PFSK-1 (cell line): Measurements from ENCODE around the gene PAFAH2.

ENCODE experiments used
- REST ChIP-seq, 2 experiments: IDR thresholded peaks; 2 replicates each; pipeline versions ENCODE4 v1.6.1 to v1.8.0; 2011 to 2012; ENCODE audit warnings: low read depth in 2 of 2, low read length in 2 of 2, control low read depth in 1 of 2, inconsistent platforms in 1 of 2, mild to moderate bottlenecking in 1 of 2, moderate library complexity in 1 of 2; ENCODE audit not compliant: insufficient read depth in 1 of 2
- SIN3A ChIP-seq: IDR thresholded peaks from 2 replicates; pipeline ENCODE4 v1.6.1; 2012; ENCODE audit warnings: mild to moderate bottlenecking, low read length, moderate library complexity, borderline replicate concordance; ENCODE audit not compliant: insufficient read depth
- TAF1 ChIP-seq: IDR thresholded peaks from 2 replicates; pipeline ENCODE4 v1.6.1; 2012; ENCODE audit warnings: low read length, control low read depth, borderline replicate concordance; ENCODE audit not compliant: insufficient read depth

GRCh38 chr1:26023826-26024225 is 26.0 kb upstream of the PAFAH2 start:
- no peak for TF ChIP-seq REST (IDR thresholded peaks at IDR 0.05; ENCODE audit: insufficient read depth in 1 of 2, low read depth in 2 of 2, low read length in 2 of 2)
- no peak for TF ChIP-seq TAF1
- no peak for TF ChIP-seq SIN3A
